Measurements from ENCODE around the gene ABCE1.
"Not testable (repeated sequence)": the region's sequence is repeated elsewhere in the genome, so short reads cannot be mapped to it uniquely, and the experiment has no call there.

ABCE1 gene

GRCh38 chr4:145103496-145103895, 5.4 kb downstream of the ABCE1 start:
- no peak for DNase-seq

- no peak for DNase-seq
Observed at GRCh38 chr4:145107126-145107525, 9.0 kb downstream of the ABCE1 start.

GRCh38 chr4:145108128-145108527, 10.0 kb downstream of the ABCE1 start:
- no peak for DNase-seq

GRCh38 chr4:145125396-145125795, 27.3 kb downstream of the ABCE1 start:
- DNase-seq, result no peak

- no peak for DNase-seq
Observed at GRCh38 chr4:145130130-145130529, 32.0 kb downstream of the ABCE1 start.

- DNase-seq, result no peak
Observed at GRCh38 chr4:145130788-145131399, 32.8 kb downstream of the ABCE1 start.

GRCh38 chr4:145131848-145132247, 33.7 kb downstream of the ABCE1 start:
- DNase-seq, result no peak

GRCh38 chr4:145132511-145133098, 34.5 kb downstream of the ABCE1 start:
- DNase-seq, result no peak

- DNase-seq, result not testable (repeated sequence)
Observed at GRCh38 chr4:145136219-145136618, 38.1 kb downstream of the ABCE1 start.

GRCh38 chr4:145148980-145149379, 50.9 kb downstream of the ABCE1 start:
- DNase-seq, result no peak

- no peak for DNase-seq
Observed at GRCh38 chr4:145153181-145153903, 55.2 kb downstream of the ABCE1 start.

- DNase-seq, result no peak
Observed at GRCh38 chr4:145153904-145154298, 55.8 kb downstream of the ABCE1 start.

- no peak for DNase-seq
Observed at GRCh38 chr4:145154573-145154972, 56.5 kb downstream of the ABCE1 start.

GRCh38 chr4:145155268-145155870, 57.3 kb downstream of the ABCE1 start:
- no peak for DNase-seq

- DNase-seq, result no peak
Observed at GRCh38 chr4:145156986-145157385, 58.9 kb downstream of the ABCE1 start.

- DNase-seq, result no peak
Observed at GRCh38 chr4:145161549-145161948, 63.4 kb downstream of the ABCE1 start.

GRCh38 chr4:145167887-145168286, 69.8 kb downstream of the ABCE1 start:
- DNase-seq, result no peak

GRCh38 chr4:145168581-145169187, 70.6 kb downstream of the ABCE1 start:
- DNase-seq, result no peak

GRCh38 chr4:145170223-145170622, 72.1 kb downstream of the ABCE1 start:
- no peak for DNase-seq

GRCh38 chr4:145171911-145172310, 73.8 kb downstream of the ABCE1 start:
- no peak for DNase-seq

GRCh38 chr4:145176641-145177432, 78.7 kb downstream of the ABCE1 start:
- DNase-seq, result no peak

GRCh38 chr4:145177511-145177905, 79.4 kb downstream of the ABCE1 start:
- DNase-seq, result no peak

Measured in stimulated activated naive CD4-positive, alpha-beta T cell treated with Interleukin-2 at 50 U/mL for 16 hours (primary cell).